Endothelial cell of umbilical vein (primary cell): ENCODE results near the gene MFSD8. TPM values are rescaled to one million over a fixed set of nuclear protein-coding genes. Genes with fewer than 3 reads are reported as not detected.

Source experiments
- BruUV-seq: library from RNA; stranded (reverse); fragments of 400-500 nt; replicated peaks from 2 replicates; lab custom pipeline; 2021; lab: Mats Ljungman, UMichigan
- CTCF ChIA-PET: fragments of 300-600, 350-600 bp; sonication (Branson Sonifier 250); formaldehyde crosslinking; loops from one replicate; lab custom pipeline; 2021; ENCODE audit warnings: antibody characterized with exemption, inconsistent platforms; lab: Charles Lee
- POLR2A ChIA-PET: fragments of 300-600, 350-600 bp; sonication (Branson Sonifier 250); formaldehyde crosslinking; loops from one replicate; lab custom pipeline; 2021; ENCODE audit warnings: antibody characterized with exemption, inconsistent platforms; lab: Charles Lee
- DNase-seq: peaks from one replicate; pipeline ENCODE4 v3.0.0-alpha.2; 2011; ENCODE audit warnings: low read depth, low spot score
- FAIRE-seq: peaks from 2 replicates; lab custom pipeline; 2011; peaks lifted over from hg19 to GRCh38; lab: Jason Lieb, UNC
- H2AFZ ChIP-seq: 2 replicates; pipeline ENCODE4 v1.6.0; 2012; ENCODE audit warnings: low read depth, low read length, control low read depth, inconsistent platforms
- H3K27ac ChIP-seq: 2 replicates; pipeline ENCODE4 v1.5.1; 2011; ENCODE audit warnings: low read depth, mild to moderate bottlenecking, control low read depth, low read length, moderate library complexity; ENCODE audit not compliant: insufficient read depth
- H3K27me3 ChIP-seq, 2 experiments: 2 replicates each; pipeline versions ENCODE4 v1.6.0 to v1.6.1; 2011; ENCODE audit warnings: low read length in 2 of 2, mixed read lengths in 1 of 2; ENCODE audit not compliant: control insufficient read depth in 2 of 2, insufficient read depth in 2 of 2
- H3K36me3 ChIP-seq, 2 experiments: 2 replicates in 1 of 2; 3 replicates in 1 of 2; pipeline ENCODE4 v1.5.1; 2011; ENCODE audit warnings: low read length in 2 of 2, mild to moderate bottlenecking in 1 of 2, moderate library complexity in 1 of 2; ENCODE audit not compliant: control insufficient read depth in 2 of 2, insufficient read depth in 2 of 2; ENCODE audit errors: extremely low read depth in 1 of 2
- H3K4me1 ChIP-seq: 3 replicates; pipeline ENCODE4 v1.5.1; 2011; ENCODE audit warnings: mild to moderate bottlenecking, low read length; ENCODE audit not compliant: control insufficient read depth, insufficient read depth; ENCODE audit errors: extremely low read depth
- H3K4me2 ChIP-seq: 2 replicates; pipeline ENCODE4 v1.6.1; 2011; ENCODE audit warnings: low read length, control low read depth, mixed read lengths; ENCODE audit not compliant: insufficient read depth
- H3K4me3 ChIP-seq, 3 experiments: fragments of 200-600 bp in 1 of 3; sonication (generic), shearing (Covaris generic) in 1 of 3; replicated peaks in 1 of 3; 2 replicates each; pipeline ENCODE4 v1.5.1; 2011 to 2016; ENCODE audit warnings: control low read depth in 3 of 3, low read length in 3 of 3, mild to moderate bottlenecking in 2 of 3, inconsistent platforms in 1 of 3, low read depth in 1 of 3, moderate library complexity in 1 of 3; ENCODE audit not compliant: insufficient read depth in 1 of 3
- H3K79me2 ChIP-seq: 2 replicates; pipeline ENCODE4 v1.6.0; 2012; ENCODE audit warnings: low read length, inconsistent platforms; ENCODE audit not compliant: control insufficient read depth, insufficient read depth
- H3K9ac ChIP-seq: replicated peaks from 2 replicates; pipeline ENCODE3; 2011; ENCODE audit warnings: low read length, control low read depth; ENCODE audit not compliant: insufficient read depth; ENCODE audit errors: extremely low read depth
- H3K9me1 ChIP-seq: replicated peaks from 3 replicates; pipeline ENCODE4 v1.6.0; 2011; ENCODE audit warnings: mild to moderate bottlenecking, low read length; ENCODE audit not compliant: control insufficient read depth, insufficient read depth; ENCODE audit errors: extremely low read depth
- H3K9me3 ChIP-seq: replicated peaks from 2 replicates; pipeline ENCODE4 v1.5.1; 2012; ENCODE audit warnings: low read length, inconsistent platforms; ENCODE audit not compliant: control insufficient read depth, insufficient read depth
- H4K20me1 ChIP-seq: replicated peaks from 2 replicates; pipeline ENCODE3; 2011; ENCODE audit warnings: mild to moderate bottlenecking, low read length; ENCODE audit not compliant: control insufficient read depth, insufficient read depth; ENCODE audit errors: extremely low read depth
- EZH2 ChIP-seq: IDR thresholded peaks from 2 replicates; pipeline ENCODE4 v1.6.1; 2012; ENCODE audit warnings: borderline replicate concordance, low read depth, mild to moderate bottlenecking, moderate library complexity, low read length, inconsistent platforms; ENCODE audit not compliant: severe bottlenecking
- FOS ChIP-seq: IDR thresholded peaks from 2 replicates; pipeline ENCODE4 v1.6.1; 2011; ENCODE audit warnings: mild to moderate bottlenecking, low read length, moderate library complexity, borderline replicate concordance; ENCODE audit not compliant: insufficient read depth
- GATA2 ChIP-seq: IDR thresholded peaks from 2 replicates; pipeline ENCODE4 v1.7.0; 2011; ENCODE audit warnings: low read depth, mild to moderate bottlenecking, moderate library complexity, mixed read lengths, low read length; ENCODE audit not compliant: insufficient read length, insufficient read depth
- JUN ChIP-seq: IDR thresholded peaks from 2 replicates; pipeline ENCODE4 v1.6.1; 2011; ENCODE audit warnings: borderline replicate concordance, low read depth; ENCODE audit not compliant: insufficient read length, insufficient read depth
- MYC ChIP-seq: IDR thresholded peaks from one replicate; pipeline ENCODE4 v1.6.1; 2011; ENCODE audit warnings: mild to moderate bottlenecking, low read depth, low read length
- POLR2A ChIP-seq: IDR thresholded peaks from 2 replicates; pipeline ENCODE4 v1.6.1; 2012; ENCODE audit warnings: low read depth, mild to moderate bottlenecking, control low read depth, low read length
- POLR2AphosphoS5 ChIP-seq: IDR thresholded peaks from 2 replicates; pipeline ENCODE4 v1.6.1; 2012; ENCODE audit warnings: low read depth, mild to moderate bottlenecking, control low read depth, low read length, moderate library complexity; ENCODE audit not compliant: insufficient read depth
- dilution Hi-C: fragments of 300-500 bp; cut with MboI; formaldehyde crosslinking; loops from one replicate; pipeline ENCODE4 v1.15.0; 2019; ENCODE audit warnings: low sequenced_read_pairs; ENCODE audit not compliant: extremely low pct_ligation_motif_present
- intact Hi-C: fragments of 100-400 bp; cut with micrococcal nuclease; formaldehyde crosslinking; loops from one replicate; pipeline ENCODE4 v1.10.0; 2022
- polyA plus RNA-seq, 4 experiments: library from polyadenylated mRNA; depleted of rRNA in 3 of 4; stranded (reverse) in 3 of 4; unstranded in 1 of 4; fragments of >200 nt; gene quantifications; 2 replicates each; pipeline versions ENCODE4 v1.2.1 to v1.2.3, GENCODE V29; 2011 to 2012; ENCODE audit warnings: missing spikeins in 1 of 4
- total RNA-seq: library from RNA; stranded (reverse); gene quantifications from 2 replicates; pipeline ENCODE4 v1.2.3, GENCODE V29; 2021
- TF ChIP-seq, protein P1 (sequence below): IDR thresholded peaks from 2 replicates; pipeline ENCODE4 v1.6.1; 2011; ENCODE audit not compliant: insufficient read depth, insufficient read length
- TF ChIP-seq, protein P2 (sequence below), 2 donors: IDR thresholded peaks; 1 replicate in 1 of 2; 2 replicates in 1 of 2; pipeline ENCODE4 v1.5.1; 2011; ENCODE audit warnings: low read length in 2 of 2, mild to moderate bottlenecking in 2 of 2, moderate library complexity in 2 of 2, control low read depth in 1 of 2, inconsistent platforms in 1 of 2, low read depth in 1 of 2; ENCODE audit not compliant: insufficient read depth in 1 of 2; ENCODE audit errors: extremely low read depth in 1 of 2

Gene MFSD8
- total and polyA plus RNA-seq, 2 donors (not counting 3 experiments of a cell fraction or from before 2014, with no cell fraction given) = 11.5 to 19.4 TPM

DNA sequence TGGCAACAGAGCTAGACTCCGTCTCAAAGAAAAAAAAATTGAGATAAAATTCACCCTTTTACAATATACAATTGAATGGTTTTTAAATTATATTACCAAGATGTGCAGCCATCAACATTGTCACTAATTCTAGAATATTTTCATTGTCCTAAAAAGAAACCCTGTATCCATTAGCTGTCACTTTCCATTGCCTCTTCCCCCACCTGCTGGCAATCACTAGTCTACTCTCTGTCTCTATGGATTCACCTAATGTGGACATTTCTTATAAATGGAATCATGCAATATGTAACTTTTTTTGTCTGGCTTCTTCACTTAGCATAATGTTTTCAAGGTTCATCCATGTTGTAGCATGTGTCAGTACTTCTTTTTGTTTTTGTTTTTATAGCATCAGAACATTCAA is 21.0 kb upstream of the MFSD8 start:
- intact Hi-C loops = no loop called here
- no peak for FAIRE-seq
- POLR2A ChIA-PET = no interaction called here

More for the DNA sequence above, 21.0 kb upstream of the MFSD8 start:
- TF ChIP-seq, protein P1, sequence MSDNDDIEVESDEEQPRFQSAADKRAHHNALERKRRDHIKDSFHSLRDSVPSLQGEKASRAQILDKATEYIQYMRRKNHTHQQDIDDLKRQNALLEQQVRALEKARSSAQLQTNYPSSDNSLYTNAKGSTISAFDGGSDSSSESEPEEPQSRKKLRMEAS = no peak
- TF ChIP-seq, protein P2, sequence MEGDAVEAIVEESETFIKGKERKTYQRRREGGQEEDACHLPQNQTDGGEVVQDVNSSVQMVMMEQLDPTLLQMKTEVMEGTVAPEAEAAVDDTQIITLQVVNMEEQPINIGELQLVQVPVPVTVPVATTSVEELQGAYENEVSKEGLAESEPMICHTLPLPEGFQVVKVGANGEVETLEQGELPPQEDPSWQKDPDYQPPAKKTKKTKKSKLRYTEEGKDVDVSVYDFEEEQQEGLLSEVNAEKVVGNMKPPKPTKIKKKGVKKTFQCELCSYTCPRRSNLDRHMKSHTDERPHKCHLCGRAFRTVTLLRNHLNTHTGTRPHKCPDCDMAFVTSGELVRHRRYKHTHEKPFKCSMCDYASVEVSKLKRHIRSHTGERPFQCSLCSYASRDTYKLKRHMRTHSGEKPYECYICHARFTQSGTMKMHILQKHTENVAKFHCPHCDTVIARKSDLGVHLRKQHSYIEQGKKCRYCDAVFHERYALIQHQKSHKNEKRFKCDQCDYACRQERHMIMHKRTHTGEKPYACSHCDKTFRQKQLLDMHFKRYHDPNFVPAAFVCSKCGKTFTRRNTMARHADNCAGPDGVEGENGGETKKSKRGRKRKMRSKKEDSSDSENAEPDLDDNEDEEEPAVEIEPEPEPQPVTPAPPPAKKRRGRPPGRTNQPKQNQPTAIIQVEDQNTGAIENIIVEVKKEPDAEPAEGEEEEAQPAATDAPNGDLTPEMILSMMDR (IDR thresholded peaks at IDR 0.05; ENCODE audit: extremely low read depth in 1 of 2, insufficient read depth in 1 of 2, low read depth in 1 of 2, low read length in 2 of 2) = no peak
- TF ChIP-seq MYC (no peak), EZH2 (no peak), FOS (no peak), GATA2 (no peak), POLR2AphosphoS5 (no peak), JUN (no peak), POLR2A (no peak)
- H3K4me1 ChIP-seq = no peaks in the 10 kb centered on the region
- CTCF ChIA-PET = no interaction called here
- no peaks in the 10 kb centered on the region for H3K79me2 ChIP-seq
- no peaks in the 10 kb centered on the region for H3K27me3 ChIP-seq
- H3K27ac ChIP-seq = no peak overlapping the region
- no peak for DNase-seq
- H3K4me3 ChIP-seq = no peak overlapping the region
- no peak overlapping the region for H2AFZ ChIP-seq
- H3K9ac ChIP-seq = no peak overlapping the region
- no peaks in the 10 kb centered on the region for H4K20me1 ChIP-seq
- H3K36me3 ChIP-seq = no peaks in the 10 kb centered on the region
- no peaks in the 10 kb centered on the region for H3K9me1 ChIP-seq
- BruUV-seq = no TSS peak
- no peaks in the 10 kb centered on the region for H3K9me3 ChIP-seq
- dilution Hi-C loops = no loop called here
- H3K4me2 ChIP-seq = no peak overlapping the region
